Measurements from ENCODE around the gene PAFAH1B1. TPM values are rescaled to one million over a fixed set of nuclear protein-coding genes. Genes with fewer than 3 reads are reported as not detected.

Gene PAFAH1B1
- total RNA-seq, 1 experiment from 2014 or later, result 114 TPM

Small RNA genes within 50 kb of the gene (microRNA-seq; reads per million reads assigned to microRNA genes)
- gene MIR6776 (ENCODE audit: borderline number of aligned reads), result 1.0 reads per million

Other genes with a start within 250 kb of the PAFAH1B1 start
- 18.3 to 21.6 TPM (median 18.4 TPM) in 3 replicates for gene MNT, start 192.6 kb upstream of the PAFAH1B1 start, total RNA-seq (2021)
- 45.9 to 54.1 TPM (median 51.1 TPM) in 3 replicates for gene METTL16, start 81.8 kb upstream of the PAFAH1B1 start, total RNA-seq (2021)
- 79.8 to 105 TPM (median 83.1 TPM) in 3 replicates for gene CLUH, start 118.1 kb downstream of the PAFAH1B1 start, total RNA-seq (2021)
- gene CCDC92B, start 156.0 kb downstream of the PAFAH1B1 start, total RNA-seq (2021), result 14.4 to 15.2 TPM (median 14.6 TPM) in 3 replicates
- 64.5 to 72.8 TPM (median 65.4 TPM) in 3 replicates for gene RAP1GAP2, start 202.8 kb downstream of the PAFAH1B1 start, total RNA-seq (2021)

All from WTC11 (cell line).